NB4 (cell line): Measurements from ENCODE around the gene LAMB3.

Experiments
- CTCF ChIP-seq: IDR thresholded peaks from one replicate; pipeline ENCODE4 v1.5.1; 2012; ENCODE audit warnings: low read depth, low read length
- MAX ChIP-seq: IDR thresholded peaks from 2 replicates; pipeline ENCODE4 v1.6.1; 2011; ENCODE audit warnings: low read depth, low read length
- POLR2A ChIP-seq: IDR thresholded peaks from 2 replicates; pipeline ENCODE4 v1.6.1; 2011; ENCODE audit warnings: mild to moderate bottlenecking; ENCODE audit not compliant: insufficient read length; ENCODE audit errors: extremely low read depth

- TF ChIP-seq MAX (no peak), CTCF (no peak), POLR2A (no peak)
Observed at GRCh38 chr1:209657140-209657879, 5.1 kb upstream of the LAMB3 start.
